Anterior cingulate cortex (tissue), 58 donors: Measurements from ENCODE around the gene SLC26A2.
"Not testable (repeated sequence)": the region's sequence is repeated elsewhere in the genome, so short reads cannot be mapped to it uniquely, and the experiment has no call there.

Experiments
- DNase-seq, 58 donors: peaks; one replicate each; lab custom pipeline; 2025; lab: John Stamatoyannopoulos, UW

SLC26A2 gene

DNA sequence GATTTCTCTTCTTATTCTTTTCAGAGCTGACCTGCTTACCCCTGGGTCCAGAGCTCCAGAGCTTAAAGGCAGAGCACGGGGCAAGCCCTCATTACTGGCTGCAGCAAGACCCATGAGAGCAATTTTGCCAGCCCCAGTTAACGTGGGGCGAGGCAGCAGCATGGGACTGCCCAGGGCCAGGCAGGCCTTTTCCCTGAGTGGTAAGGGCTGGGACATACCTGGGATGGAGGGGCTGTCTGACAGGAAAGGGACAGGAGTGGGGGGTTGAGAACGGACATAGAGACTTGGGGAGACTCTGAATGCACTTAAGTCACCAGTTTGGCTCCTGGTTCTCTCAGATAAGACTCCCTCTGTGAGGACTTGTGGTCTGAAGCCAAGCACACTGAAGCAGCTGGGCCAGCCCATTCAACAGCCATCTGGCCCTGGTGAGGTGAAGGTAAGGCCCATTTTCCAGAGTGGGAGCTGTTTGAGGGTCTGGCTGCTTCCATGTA lies 66.2 kb downstream of the SLC26A2 start:
- no peak for DNase-seq

DNA sequence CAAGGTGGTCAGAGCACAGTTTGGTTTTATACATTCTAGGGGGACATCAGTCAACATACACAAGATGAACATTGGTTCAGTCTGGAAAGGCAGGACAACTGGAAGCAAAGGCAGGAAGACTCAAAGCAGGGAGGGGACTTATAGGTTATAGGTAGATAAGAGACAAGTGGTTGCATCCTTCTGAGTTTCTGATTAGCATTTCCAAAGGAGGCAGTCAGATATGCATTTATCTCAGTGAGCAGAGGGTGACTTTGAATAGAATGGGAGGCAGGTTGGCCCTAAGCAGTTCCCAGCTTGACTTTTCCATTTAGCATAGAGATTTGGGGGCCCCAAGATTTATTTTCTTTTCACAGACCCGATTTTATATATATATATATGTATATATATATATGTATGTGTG lies 67.5 kb downstream of the SLC26A2 start:
- DNase-seq = not testable (repeated sequence)

GRCh38 chr5:150033334-150033733 lies 72.8 kb downstream of the SLC26A2 start:
- DNase-seq = no peak

DNA sequence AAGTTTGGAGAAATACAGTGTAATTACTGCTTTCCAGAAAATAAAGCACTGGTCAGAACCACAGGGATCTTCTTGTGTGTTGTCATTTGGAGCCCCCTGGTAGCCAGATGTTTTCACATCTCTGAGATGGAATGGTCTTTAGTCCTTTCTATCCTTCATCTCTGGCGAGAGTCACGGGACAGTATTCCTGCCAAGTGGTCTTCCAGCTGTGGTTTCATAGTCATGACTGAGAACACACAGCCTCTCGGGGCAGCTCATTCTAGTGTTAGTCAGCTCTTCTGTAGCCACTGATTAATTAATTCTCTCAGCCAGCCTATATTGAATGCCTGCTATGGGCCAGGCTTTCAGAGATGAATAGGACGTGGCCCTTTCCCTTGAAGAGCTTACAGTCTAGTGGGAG lies 74.1 kb downstream of the SLC26A2 start:
- no peak for DNase-seq

DNA sequence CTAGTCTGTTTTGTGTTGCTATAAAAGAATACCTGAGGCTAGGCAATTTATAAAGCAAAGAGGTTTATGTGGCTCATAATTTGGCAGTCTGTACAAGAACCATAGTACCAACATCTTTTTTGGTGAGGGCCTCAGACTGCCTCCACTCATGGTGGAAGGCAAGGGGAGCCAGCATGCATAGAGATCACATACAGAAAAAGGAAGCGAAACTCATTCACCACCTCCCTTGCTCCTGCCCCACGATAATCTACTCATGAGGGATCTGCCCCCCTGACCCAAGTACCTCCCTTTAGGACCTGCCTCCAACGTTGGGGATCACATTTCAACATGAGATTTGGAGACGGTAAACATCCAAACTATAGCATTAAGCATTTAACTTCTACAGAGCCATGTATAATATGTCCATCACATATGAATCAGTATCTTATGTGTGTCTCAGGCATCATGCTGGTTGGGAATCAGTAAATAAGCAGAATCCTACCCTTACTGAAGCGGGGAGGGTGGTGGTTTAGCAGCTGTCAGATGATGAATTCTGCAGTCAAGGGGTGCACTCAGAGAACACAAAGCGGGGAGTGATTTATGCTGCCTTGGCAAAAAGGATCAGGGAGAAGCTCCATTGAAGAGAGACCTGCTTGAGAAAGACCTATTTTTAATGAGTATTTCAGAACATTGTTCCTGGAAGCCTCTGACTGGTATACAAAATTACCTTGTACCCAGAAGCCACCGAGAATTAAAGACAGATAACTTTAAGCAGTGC lies 74.8 kb downstream of the SLC26A2 start:
- no peak for DNase-seq

GRCh38 chr5:150036513-150036912 lies 76.0 kb downstream of the SLC26A2 start:
- DNase-seq = no peak
